K562 (cell line): ENCODE data around the gene SYN1. TPM values are rescaled to one million over a fixed set of nuclear protein-coding genes. Genes with fewer than 3 reads are reported as not detected.

Experiments used
- ADNP ChIP-seq: fragments of 200-800 bp; sonication (Bioruptor generic); IDR thresholded peaks from 2 replicates; pipeline ENCODE4 v1.6.1; 2016; ENCODE audit warnings: missing genetic modification characterization, missing compliant biosample characterization
- ATF1 ChIP-seq, 2 experiments: fragments of 450-650 bp in 1 of 2; IDR thresholded peaks; 2 replicates each; pipeline ENCODE4 v1.6.1; 2016; ENCODE audit warnings: missing compliant biosample characterization in 1 of 2, missing genetic modification characterization in 1 of 2
- ESRRA ChIP-seq: fragments of 450-650 bp; IDR thresholded peaks from 2 replicates; pipeline ENCODE4 v1.6.1; 2014; ENCODE audit warnings: low read depth, mild to moderate bottlenecking, moderate library complexity, borderline replicate concordance
- FOSL1 ChIP-seq: fragments of 200-800 bp; sonication (Bioruptor generic); conservative IDR thresholded peaks from 2 replicates; pipeline ENCODE4 v1.6.1; 2016; ENCODE audit warnings: missing genetic modification characterization, missing compliant biosample characterization
- GABPA ChIP-seq: fragments of 200-800 bp; sonication (Bioruptor generic); conservative IDR thresholded peaks from 2 replicates; pipeline ENCODE4 v1.6.1; 2016; ENCODE audit warnings: low read depth, missing genetic modification characterization, missing compliant biosample characterization
- MLX ChIP-seq, 2 experiments: fragments of 450-650 bp in 1 of 2; sonication (generic) in 1 of 2; formaldehyde crosslinking; conservative IDR thresholded peaks; 2 replicates each; pipeline versions ENCODE4 v1.4.0 to v1.8.1; 2020 to 2022; ENCODE audit warnings: mild to moderate bottlenecking in 1 of 2, missing genetic modification reagents in 1 of 2
- PHF20 ChIP-seq: fragments of 450-650 bp; IDR thresholded peaks from 2 replicates; pipeline ENCODE4 v1.6.1; 2018; ENCODE audit not compliant: partially characterized antibody
- RBFOX2 ChIP-seq: fragments of 200-400 bp; formaldehyde crosslinking; IDR thresholded peaks from 2 replicates; pipeline ENCODE4 v1.6.1; 2017; ENCODE audit warnings: low read depth, mild to moderate bottlenecking, low read length, moderate library complexity
- RBM25 ChIP-seq: fragments of 200-400 bp; formaldehyde crosslinking; IDR thresholded peaks from 2 replicates; pipeline ENCODE4 v1.6.1; 2018; ENCODE audit warnings: low read length, low read depth, moderate library complexity; ENCODE audit not compliant: severe bottlenecking
- SMARCA4 ChIP-seq: fragments of 450-650 bp; IDR thresholded peaks from 2 replicates; pipeline ENCODE4 v1.6.1; 2016
- TAF7 ChIP-seq: fragments of 450-650 bp; IDR thresholded peaks from 2 replicates; pipeline ENCODE4 v1.6.1; 2016; ENCODE audit warnings: missing genetic modification characterization, missing compliant biosample characterization
- TBP ChIP-seq: optimal IDR thresholded peaks from 2 replicates; pipeline ENCODE3; 2011; ENCODE audit warnings: low read depth, low read length, improper control_type of control experiment
- TEAD1 ChIP-seq, 2 experiments: fragments of 450-650 bp in 1 of 2; sonication (generic) in 1 of 2; formaldehyde crosslinking; IDR thresholded peaks; 2 replicates each; pipeline versions ENCODE4 v1.4.0 to v1.8.0; 2020 to 2022; ENCODE audit warnings: mild to moderate bottlenecking in 2 of 2, missing genetic modification reagents in 1 of 2
- U2AF1 ChIP-seq: fragments of 200-400 bp; formaldehyde crosslinking; optimal IDR thresholded peaks from 2 replicates; pipeline ENCODE3; 2017; ENCODE audit warnings: mild to moderate bottlenecking, low read depth, low read length, moderate library complexity
- ZFP36 ChIP-seq: fragments of 150-350 bp; IDR thresholded peaks from 2 replicates; pipeline ENCODE4 v1.6.1; 2018; ENCODE audit warnings: low read length, low read depth; ENCODE audit not compliant: partially characterized antibody
- ZFX ChIP-seq: sonication (generic); formaldehyde crosslinking; IDR thresholded peaks from 2 replicates; pipeline ENCODE4 v1.8.0; 2022; ENCODE audit warnings: mild to moderate bottlenecking, missing genetic modification reagents, moderate library complexity
- ZNF165 ChIP-seq: fragments of 250-450 bp; sonication (Bioruptor Pico); IDR thresholded peaks from 2 replicates; pipeline ENCODE4 v1.4.0; 2020; ENCODE audit warnings: borderline replicate concordance
- polyA plus RNA-seq, 8 experiments: library from polyadenylated mRNA; depleted of rRNA in 4 of 8; stranded (reverse) in 5 of 8; unstranded in 3 of 8; fragments of >200 nt; fragmentation: Nextera tagmentation in 2 of 8; fragmentation: Illumina TruSeq in 1 of 8; extraction: Ambion mirVana in 2 of 8; extraction: Trizol in 1 of 8; gene quantifications; 2 replicates each; pipeline versions ENCODE4 v1.2.1 to v1.2.3, GENCODE V29; 2011 to 2014; ENCODE audit warnings: inconsistent platforms in 1 of 8, missing spikeins in 1 of 8
- total RNA-seq, 7 experiments: library from RNA; depleted of rRNA in 6 of 7; stranded (reverse); fragments of >200 nt in 6 of 7; fragmentation: Illumina TruSeq in 2 of 7; extraction: Trizol in 2 of 7; gene quantifications; 2 replicates each; pipeline versions ENCODE4 v1.2.1 to v1.2.3, GENCODE V29; 2011 to 2021; ENCODE audit warnings: low replicate concordance in 1 of 7
- TF ChIP-seq, protein P1 (sequence below), 2 experiments: fragments of 450-650 bp; formaldehyde crosslinking in 1 of 2; IDR thresholded peaks; 2 replicates each; pipeline versions ENCODE4 v1.4.0 to v1.6.1; 2014 to 2020; ENCODE audit warnings: mild to moderate bottlenecking in 2 of 2, borderline replicate concordance in 1 of 2, low read depth in 1 of 2

The SYN1 gene
- total and polyA plus RNA-seq, 9 of the 15 experiments (the other 6 are each of a cell fraction or from before 2014, with no cell fraction given), result 0.01 to 0.28 (median 0.18) TPM; not detected in 2

GRCh38 chrX:47581731-47582647, 37.7 kb downstream of the SYN1 start, which contains the start of gene TIMP1 (continued):
- TF ChIP-seq, protein P1, sequence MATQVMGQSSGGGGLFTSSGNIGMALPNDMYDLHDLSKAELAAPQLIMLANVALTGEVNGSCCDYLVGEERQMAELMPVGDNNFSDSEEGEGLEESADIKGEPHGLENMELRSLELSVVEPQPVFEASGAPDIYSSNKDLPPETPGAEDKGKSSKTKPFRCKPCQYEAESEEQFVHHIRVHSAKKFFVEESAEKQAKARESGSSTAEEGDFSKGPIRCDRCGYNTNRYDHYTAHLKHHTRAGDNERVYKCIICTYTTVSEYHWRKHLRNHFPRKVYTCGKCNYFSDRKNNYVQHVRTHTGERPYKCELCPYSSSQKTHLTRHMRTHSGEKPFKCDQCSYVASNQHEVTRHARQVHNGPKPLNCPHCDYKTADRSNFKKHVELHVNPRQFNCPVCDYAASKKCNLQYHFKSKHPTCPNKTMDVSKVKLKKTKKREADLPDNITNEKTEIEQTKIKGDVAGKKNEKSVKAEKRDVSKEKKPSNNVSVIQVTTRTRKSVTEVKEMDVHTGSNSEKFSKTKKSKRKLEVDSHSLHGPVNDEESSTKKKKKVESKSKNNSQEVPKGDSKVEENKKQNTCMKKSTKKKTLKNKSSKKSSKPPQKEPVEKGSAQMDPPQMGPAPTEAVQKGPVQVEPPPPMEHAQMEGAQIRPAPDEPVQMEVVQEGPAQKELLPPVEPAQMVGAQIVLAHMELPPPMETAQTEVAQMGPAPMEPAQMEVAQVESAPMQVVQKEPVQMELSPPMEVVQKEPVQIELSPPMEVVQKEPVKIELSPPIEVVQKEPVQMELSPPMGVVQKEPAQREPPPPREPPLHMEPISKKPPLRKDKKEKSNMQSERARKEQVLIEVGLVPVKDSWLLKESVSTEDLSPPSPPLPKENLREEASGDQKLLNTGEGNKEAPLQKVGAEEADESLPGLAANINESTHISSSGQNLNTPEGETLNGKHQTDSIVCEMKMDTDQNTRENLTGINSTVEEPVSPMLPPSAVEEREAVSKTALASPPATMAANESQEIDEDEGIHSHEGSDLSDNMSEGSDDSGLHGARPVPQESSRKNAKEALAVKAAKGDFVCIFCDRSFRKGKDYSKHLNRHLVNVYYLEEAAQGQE (IDR thresholded peaks at IDR 0.05; ENCODE audit: borderline replicate concordance), result no peak
- TF ChIP-seq, protein P1 (CRISPR knock-in tag; IDR thresholded peaks at IDR 0.05; ENCODE audit: low read depth), result 0 out of 2 replicates have a peak, but pooled peaks have one; percentile 52
- TF ChIP-seq ATF1 (CRISPR knock-in tag; IDR thresholded peaks at IDR 0.05) (no peak), ATF1 (tag; IDR thresholded peaks at IDR 0.05) (peak; percentile 81), GABPA (tag) (peak; percentile 71), RBM25 (peak; percentile 32), RBFOX2 (peak; percentile 94), ZNF165 (CRISPR knock-in tag) (no peak), U2AF1 (no peak), FOSL1 (tag) (peak; percentile 88), MLX (CRISPR knock-in tag; conservative IDR thresholded peaks at IDR 0.05) (no peak), TBP (peak; percentile 75), ADNP (tag) (peak; percentile 82; the same call in 1 of the 2 replicates), ESRRA (peak; percentile 81; the same call in 1 of the 2 replicates), ZFX (CRISPR knock-in tag) (peak; percentile 96), PHF20 (peak; percentile 32), TAF7 (tag) (0 out of 2 replicates have a peak, but pooled peaks have one; percentile 38), ZFP36 (peak; percentile 40), SMARCA4 (peak; percentile 53; the same call in 1 of the 2 replicates), TEAD1 (CRISPR knock-in tag; IDR thresholded peaks at IDR 0.05) (peak in 1 of 2 experiments; percentile 51; a peak in 1 of 4 replicates)
